K562 (cell line): ENCODE data around the gene TNF. TPM values are rescaled to one million over a fixed set of nuclear protein-coding genes. Genes with fewer than 3 reads are reported as not detected.
A peak's percentile ranks its signal among the peaks of the same experiment; 100 is the strongest.

Experiments used
- ATAC-seq: fragments of 200-7000 bp; cut with Tn5 transposase; 3 replicates; pipeline ENCODE4 v1.9.1; 2020; ENCODE audit warnings: moderate library complexity
- BruUV-seq: library from RNA; stranded (reverse); fragments of 400-500 nt; replicated peaks from 2 replicates; lab custom pipeline; 2021; lab: Mats Ljungman, UMichigan
- CTCF ChIA-PET: fragments of 300-600 bp; formaldehyde crosslinking; extraction: SDS; loops from one replicate; lab custom pipeline; 2021; ENCODE audit warnings: low intra/inter-chr PET ratio; lab: Yijun Ruan, JAX
- POLR2A ChIA-PET: fragments of 300-600, 350-650 bp; sonication (Branson Sonifier 250); formaldehyde crosslinking; extraction: SDS; loops from one replicate; lab custom pipeline; 2021; ENCODE audit warnings: antibody characterized with exemption, inconsistent platforms; lab: Yijun Ruan, JAX
- DNase-seq, 4 experiments: peaks; one replicate each; pipeline versions ENCODE4 v3.0.0 to v3.0.0-alpha.2; 2011 to 2018; ENCODE audit warnings: low spot score in 3 of 4, mixed read lengths in 3 of 4; ENCODE audit errors: extremely low read depth in 1 of 4
- FAIRE-seq: peaks from 2 replicates; lab custom pipeline; 2011; peaks lifted over from hg19 to GRCh38; lab: Jason Lieb, UNC
- H2AFZ ChIP-seq: 2 replicates; pipeline ENCODE4 v1.6.0; 2011; ENCODE audit warnings: low read depth, low read length, control low read depth, inconsistent platforms
- H3K27ac ChIP-seq: fragments of 200-600 bp; 3 replicates; pipeline ENCODE4 v1.8.0; 2011; ENCODE audit warnings: low read depth, mild to moderate bottlenecking, control low read depth, inconsistent platforms, low read length, moderate library complexity, mixed read lengths; ENCODE audit errors: extremely low read depth
- H3K27me3 ChIP-seq, 2 experiments: fragments of 300-600 bp in 1 of 2; 2 replicates in 1 of 2; 3 replicates in 1 of 2; pipeline versions ENCODE4 v1.6.0 to v1.8.0; 2011; ENCODE audit warnings: inconsistent platforms in 2 of 2, low read length in 2 of 2, mild to moderate bottlenecking in 1 of 2, mixed read lengths in 1 of 2, moderate library complexity in 1 of 2; ENCODE audit not compliant: control insufficient read depth in 2 of 2, insufficient read depth in 2 of 2
- H3K36me3 ChIP-seq: fragments of 300-600 bp; 3 replicates; pipeline ENCODE4 v1.8.0; 2011; ENCODE audit warnings: mild to moderate bottlenecking, low read length, inconsistent platforms; ENCODE audit not compliant: control insufficient read depth, insufficient read depth
- H3K4me1 ChIP-seq, 2 experiments: fragments of 200-600 bp in 1 of 2; replicated peaks in 1 of 2; 2 replicates in 1 of 2; 3 replicates in 1 of 2; pipeline versions ENCODE4 v1.5.1 to v1.8.0; 2011; ENCODE audit warnings: inconsistent platforms in 2 of 2, low read length in 2 of 2, mild to moderate bottlenecking in 1 of 2, mixed read lengths in 1 of 2, moderate library complexity in 1 of 2; ENCODE audit not compliant: control insufficient read depth in 2 of 2, insufficient read depth in 2 of 2
- H3K4me2 ChIP-seq: 2 replicates; pipeline ENCODE4 v1.6.1; 2011; ENCODE audit warnings: low read length, control low read depth, inconsistent platforms, mixed read lengths; ENCODE audit not compliant: insufficient read depth
- H3K4me3 ChIP-seq: fragments of 200-600 bp; sonication (generic), shearing (Covaris generic); 2 replicates; pipeline ENCODE4 v1.5.1; 2016; ENCODE audit warnings: control low read depth, inconsistent platforms
- H3K79me2 ChIP-seq: fragments of 200-600 bp; 3 replicates; pipeline ENCODE4 v1.8.0; 2011; ENCODE audit warnings: low read length, inconsistent platforms; ENCODE audit not compliant: control insufficient read depth, insufficient read depth
- H3K9ac ChIP-seq, 2 experiments: 2 replicates each; pipeline versions ENCODE4 v1.6.0 to v1.6.1; 2011; ENCODE audit warnings: low read depth in 2 of 2, low read length in 2 of 2, control low read depth in 1 of 2, inconsistent platforms in 1 of 2, mild to moderate bottlenecking in 1 of 2, mixed read lengths in 1 of 2; ENCODE audit not compliant: insufficient read depth in 1 of 2
- H3K9me1 ChIP-seq: one replicate; pipeline ENCODE4 v1.6.0; 2011; ENCODE audit warnings: inconsistent platforms, mild to moderate bottlenecking, low read length, moderate library complexity; ENCODE audit not compliant: control insufficient read depth, insufficient read depth
- H3K9me3 ChIP-seq: replicated peaks from 2 replicates; pipeline ENCODE4 v1.5.1; 2011; ENCODE audit warnings: low read depth, low read length, inconsistent platforms; ENCODE audit not compliant: control insufficient read depth, insufficient read depth
- H4K20me1 ChIP-seq: replicated peaks from 2 replicates; pipeline ENCODE4 v1.6.1; 2011; ENCODE audit warnings: low read length, inconsistent platforms, mixed read lengths; ENCODE audit not compliant: control insufficient read depth, insufficient read depth
- CGGBP1 ChIP-seq: fragments of 250-450 bp; sonication (Bioruptor Pico); IDR thresholded peaks from 2 replicates; pipeline ENCODE4 v1.9.0; 2021; ENCODE audit warnings: mild to moderate bottlenecking
- CTBP1 ChIP-seq: fragments of 450-650 bp; IDR thresholded peaks from 2 replicates; pipeline ENCODE4 v1.6.1; 2016; ENCODE audit warnings: borderline replicate concordance
- ELF2 ChIP-seq: fragments of 250-450 bp; sonication (Bioruptor Pico); IDR thresholded peaks from 2 replicates; pipeline ENCODE4 v1.5.0; 2021; ENCODE audit warnings: mild to moderate bottlenecking
- ETV5 ChIP-seq: sonication (generic); formaldehyde crosslinking; IDR thresholded peaks from 2 replicates; pipeline ENCODE4 v1.4.0; 2020; ENCODE audit warnings: low read depth, mild to moderate bottlenecking, missing genetic modification reagents
- GTF2A2 ChIP-seq: IDR thresholded peaks from 2 replicates; pipeline ENCODE4 v1.6.1; 2016; ENCODE audit warnings: mild to moderate bottlenecking, missing genetic modification characterization, missing compliant biosample characterization
- ILF3 ChIP-seq: fragments of 450-650 bp; IDR thresholded peaks from 2 replicates; pipeline ENCODE4 v1.6.1; 2018; ENCODE audit warnings: antibody characterized with exemption, mild to moderate bottlenecking, moderate library complexity, borderline replicate concordance
- L3MBTL2 ChIP-seq: fragments of 450-650 bp; IDR thresholded peaks from 2 replicates; pipeline ENCODE4 v1.6.1; 2016; ENCODE audit warnings: mild to moderate bottlenecking, moderate library complexity
- MAFK ChIP-seq: IDR thresholded peaks from 2 replicates; pipeline ENCODE4 v1.6.1; 2011; ENCODE audit warnings: low read length, improper control_type of control experiment
- MTA1 ChIP-seq: fragments of 450-650 bp; IDR thresholded peaks from 2 replicates; pipeline ENCODE4 v1.6.1; 2017; ENCODE audit warnings: borderline replicate concordance
- NEUROD1 ChIP-seq: fragments of 150-350 bp; IDR thresholded peaks from 2 replicates; pipeline ENCODE4 v1.6.1; 2014; ENCODE audit warnings: borderline replicate concordance, low read length, low read depth; ENCODE audit not compliant: partially characterized antibody
- SMARCA4 ChIP-seq: fragments of 450-650 bp; IDR thresholded peaks from 2 replicates; pipeline ENCODE4 v1.6.1; 2016
- SMARCE1 ChIP-seq: fragments of 450-650 bp; IDR thresholded peaks from 2 replicates; pipeline ENCODE4 v1.7.1; 2016; ENCODE audit warnings: mild to moderate bottlenecking
- TAF15 ChIP-seq: fragments of 200-400 bp; formaldehyde crosslinking; IDR thresholded peaks from 2 replicates; pipeline ENCODE4 v1.6.1; 2017; ENCODE audit warnings: mild to moderate bottlenecking, low read depth, low read length, moderate library complexity
- TBP ChIP-seq: optimal IDR thresholded peaks from 2 replicates; pipeline ENCODE3; 2011; ENCODE audit warnings: low read depth, low read length, improper control_type of control experiment
- UBTF ChIP-seq, 2 experiments: IDR thresholded peaks; 2 replicates each; pipeline ENCODE4 v1.6.1; 2012; ENCODE audit warnings: improper control_type of control experiment in 2 of 2, low read depth in 2 of 2, low read length in 2 of 2, borderline replicate concordance in 1 of 2
- VEZF1 ChIP-seq: fragments of 200-800 bp; sonication (Bioruptor generic); IDR thresholded peaks from 2 replicates; pipeline ENCODE4 v1.6.1; 2017; ENCODE audit warnings: missing genetic modification characterization, missing compliant biosample characterization
- XRCC5 ChIP-seq: fragments of 200-400 bp; formaldehyde crosslinking; IDR thresholded peaks from 2 replicates; pipeline ENCODE4 v1.6.1; 2017; ENCODE audit warnings: low read depth, mild to moderate bottlenecking, low read length
- ZBTB8A ChIP-seq: fragments of 450-650 bp; IDR thresholded peaks from 2 replicates; pipeline ENCODE4 v1.6.1; 2018; ENCODE audit warnings: mild to moderate bottlenecking, moderate library complexity; ENCODE audit not compliant: partially characterized antibody
- WGBS: fragments of 100-300 bp; shearing (Covaris generic); methylation state at CpG from one replicate; pipeline ENCODE4 v1.1.6; 2016; ENCODE audit warnings: low coverage, mixed read lengths; ENCODE audit not compliant: insufficient coverage; ENCODE audit errors: missing lambda C conversion rate; 5-methylcytosine and 5-hydroxymethylcytosine counted together
- in situ Hi-C: fragments of 300-500 bp; cut with MboI; formaldehyde crosslinking; loops from 4 replicates; pipeline ENCODE4 v1.15.0; 2018; ENCODE audit warnings: inconsistent platforms, mixed read lengths
- intact Hi-C: fragments of 100-400 bp; cut with micrococcal nuclease; formaldehyde crosslinking; loops from 2 replicates; pipeline ENCODE4 v1.14.2; 2022
- polyA plus RNA-seq, 8 experiments: library from polyadenylated mRNA; depleted of rRNA in 4 of 8; stranded (reverse) in 5 of 8; unstranded in 3 of 8; fragments of >200 nt; fragmentation: Nextera tagmentation in 2 of 8; fragmentation: Illumina TruSeq in 1 of 8; extraction: Ambion mirVana in 2 of 8; extraction: Trizol in 1 of 8; gene quantifications; 2 replicates each; pipeline versions ENCODE4 v1.2.1 to v1.2.3, GENCODE V29; 2011 to 2014; ENCODE audit warnings: inconsistent platforms in 1 of 8, missing spikeins in 1 of 8
- total RNA-seq, 7 experiments: library from RNA; depleted of rRNA in 6 of 7; stranded (reverse); fragments of >200 nt in 6 of 7; fragmentation: Illumina TruSeq in 2 of 7; extraction: Trizol in 2 of 7; gene quantifications; 2 replicates each; pipeline versions ENCODE4 v1.2.1 to v1.2.3, GENCODE V29; 2011 to 2021; ENCODE audit warnings: low replicate concordance in 1 of 7

The TNF gene
- total and polyA plus RNA-seq, 9 of the 15 experiments (the other 6 are each of a cell fraction or from before 2014, with no cell fraction given) = 0.08 to 0.40 TPM; not detected in 7

GRCh38 chr6:31614684-31615578 lies 39.6 kb downstream of the TNF start, which contains the start of gene AIF1:
AIF1 (plus strand) TSS chr6:31615234; CDS start chr6:31615330, 96 bp downstream.
- H3K27me3 ChIP-seq = no peaks in the 10 kb centered on the region
- peak within 1 kb of the TSS; percentile 30 to 84 for H3K9ac ChIP-seq
- no peak within 1 kb of the TSS for H3K4me3 ChIP-seq
- H3K36me3 ChIP-seq = no peaks in the 10 kb centered on the region
- H2AFZ ChIP-seq = peak within 1 kb of the TSS; percentile 58
- intact Hi-C loops (no loop called here), in situ Hi-C loops (no loop called here)
- H3K79me2 ChIP-seq = no peaks in the 10 kb centered on the region; the same call in 2 of the 3 replicates
- CTCF ChIA-PET = no interaction called here
- H3K4me2 ChIP-seq = peak within 1 kb of the TSS; percentile 57
- DNase-seq = peak in 3 of 4 experiments; percentile 21 to 50 (median 46)
- ATAC-seq = no peak; the same call in 2 of the 3 replicates
- FAIRE-seq = no peak
- H3K4me1 ChIP-seq = peaks cover 27 to 36% of the 10 kb centered on the region in 2 experiments
- no peaks in the 10 kb centered on the region for H4K20me1 ChIP-seq
- POLR2A ChIA-PET = interaction anchor here (0.6 kb wide), 1 partner anchor 77 kb away, joined by 5 read pairs; no protein-coding TSS in a partner anchor
- peak within 1 kb of the TSS; percentile 49; the same call in 2 of the 3 replicates for H3K27ac ChIP-seq
- H3K9me1 ChIP-seq = no peaks in the 10 kb centered on the region
- H3K9me3 ChIP-seq = no peaks in the 10 kb centered on the region
- BruUV-seq = no TSS peak
- WGBS = 51% methylated on average over 6 of the region's 6 CpGs
- TF ChIP-seq ETV5 (CRISPR knock-in tag) = no peak
- peak; percentile 14 for TF ChIP-seq NEUROD1
- TF ChIP-seq ELF2 (CRISPR knock-in tag) = 0 out of 2 replicates have a peak, but pooled peaks have one; percentile 31
- no peak for TF ChIP-seq TAF15
- TF ChIP-seq MTA1 = 0 out of 2 replicates have a peak, but pooled peaks have one; percentile 55
- peak in 1 of 2 experiments; percentile 58; a peak in 1 of 4 replicates for TF ChIP-seq UBTF (IDR thresholded peaks at IDR 0.05; ENCODE audit: borderline replicate concordance in 1 of 2, low read depth in 2 of 2, low read length in 2 of 2)
- TF ChIP-seq XRCC5 = no peak
- TF ChIP-seq VEZF1 (CRISPR knock-in tag) = peak; percentile 54; the same call in 1 of the 2 replicates
- no peak for TF ChIP-seq ZBTB8A
- no peak for TF ChIP-seq L3MBTL2
- peak; percentile 48; the same call in 1 of the 2 replicates for TF ChIP-seq SMARCA4
- no peak for TF ChIP-seq GTF2A2 (tag)
- no peak for TF ChIP-seq CGGBP1
- peak; percentile 62; the same call in 1 of the 2 replicates for TF ChIP-seq SMARCE1
- no peak for TF ChIP-seq ILF3
- peak; percentile 51 for TF ChIP-seq CTBP1
- peak; percentile 54; the same call in 1 of the 2 replicates for TF ChIP-seq MAFK
- peak; percentile 22 for TF ChIP-seq TBP
